Measurements from ENCODE around the gene FYN.
"Not testable (repeated sequence)": the region's sequence is repeated elsewhere in the genome, so short reads cannot be mapped to it uniquely, and the experiment has no call there.

The FYN gene

GRCh38 chr6:111653979-111654378 is 219.3 kb downstream of the FYN start:
- no peak for DNase-seq

GRCh38 chr6:111653434-111653833 is 219.8 kb downstream of the FYN start:
- no peak for DNase-seq

GRCh38 chr6:111652156-111652555 is 221.1 kb downstream of the FYN start:
- DNase-seq, result no peak

- no peak for DNase-seq
These were observed 221.8 kb downstream of the FYN start for GRCh38 chr6:111651185-111652034.

- no peak for DNase-seq
These were observed 223.2 kb downstream of the FYN start for GRCh38 chr6:111650049-111650448.

GRCh38 chr6:111648100-111648499 is 225.2 kb downstream of the FYN start:
- no peak for DNase-seq

GRCh38 chr6:111646942-111647341 is 226.3 kb downstream of the FYN start:
- no peak for DNase-seq

GRCh38 chr6:111646034-111646433 is 227.2 kb downstream of the FYN start:
- DNase-seq, result no peak

- DNase-seq, result no peak
These were observed 228.3 kb downstream of the FYN start for GRCh38 chr6:111644893-111645430.

GRCh38 chr6:111642463-111643158 is 230.6 kb downstream of the FYN start:
- DNase-seq, result peak; percentile 30

- no peak for DNase-seq
These were observed 234.0 kb downstream of the FYN start for GRCh38 chr6:111639266-111639665.

- not testable (repeated sequence) for DNase-seq
These were observed 238.3 kb downstream of the FYN start for GRCh38 chr6:111634981-111635380.

- DNase-seq, result no peak
These were observed 239.4 kb downstream of the FYN start for GRCh38 chr6:111633822-111634221.

GRCh38 chr6:111632468-111633247 is 240.6 kb downstream of the FYN start:
- no peak for DNase-seq

- DNase-seq, result peak; percentile 24
These were observed 241.3 kb downstream of the FYN start for GRCh38 chr6:111631903-111632460.

GRCh38 chr6:111631018-111631417 is 242.2 kb downstream of the FYN start:
- no peak for DNase-seq

- DNase-seq, result no peak
These were observed 245.0 kb downstream of the FYN start for GRCh38 chr6:111628142-111628850.

GRCh38 chr6:111626441-111626840 is 246.8 kb downstream of the FYN start:
- DNase-seq, result no peak

GRCh38 chr6:111625461-111626391 is 247.5 kb downstream of the FYN start:
- DNase-seq, result peak; percentile 17

- no peak for DNase-seq
These were observed 248.2 kb downstream of the FYN start for GRCh38 chr6:111625099-111625416.
